GM21526 (cell line): Measurements from ENCODE around the gene YWHAG.
A peak's percentile ranks its signal among the peaks of the same experiment; 100 is the strongest.
"Not testable (repeated sequence)": the region's sequence is repeated elsewhere in the genome, so short reads cannot be mapped to it uniquely, and the experiment has no call there.

Source experiments
- ATAC-seq: cut with Tn5 transposase; IDR thresholded peaks from one replicate; pipeline ENCODE4 v1.9.1; 2021; ENCODE audit warnings: moderate library complexity; ENCODE audit not compliant: unreplicated experiment, low FRiP score

The YWHAG gene

DNA sequence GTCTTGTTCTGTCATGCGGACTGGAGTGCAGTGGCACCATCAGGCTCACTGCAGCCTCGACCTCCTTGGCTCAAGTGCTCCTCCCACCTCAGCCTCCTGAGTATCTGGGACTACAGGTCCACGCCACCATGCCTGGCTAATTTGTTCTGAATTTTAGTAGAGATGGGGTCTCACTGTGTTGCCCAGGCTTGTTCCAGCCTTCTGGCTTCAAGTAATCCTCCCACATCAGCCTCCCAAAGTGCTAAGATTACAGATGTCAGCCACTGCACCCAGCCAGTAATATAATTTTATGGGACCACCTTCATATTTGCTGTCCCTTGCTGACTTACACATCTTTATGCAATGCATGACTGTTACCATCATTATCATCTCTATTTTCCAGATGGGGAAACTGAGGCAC, 57.8 kb downstream of the YWHAG start:
- no peak for ATAC-seq

DNA sequence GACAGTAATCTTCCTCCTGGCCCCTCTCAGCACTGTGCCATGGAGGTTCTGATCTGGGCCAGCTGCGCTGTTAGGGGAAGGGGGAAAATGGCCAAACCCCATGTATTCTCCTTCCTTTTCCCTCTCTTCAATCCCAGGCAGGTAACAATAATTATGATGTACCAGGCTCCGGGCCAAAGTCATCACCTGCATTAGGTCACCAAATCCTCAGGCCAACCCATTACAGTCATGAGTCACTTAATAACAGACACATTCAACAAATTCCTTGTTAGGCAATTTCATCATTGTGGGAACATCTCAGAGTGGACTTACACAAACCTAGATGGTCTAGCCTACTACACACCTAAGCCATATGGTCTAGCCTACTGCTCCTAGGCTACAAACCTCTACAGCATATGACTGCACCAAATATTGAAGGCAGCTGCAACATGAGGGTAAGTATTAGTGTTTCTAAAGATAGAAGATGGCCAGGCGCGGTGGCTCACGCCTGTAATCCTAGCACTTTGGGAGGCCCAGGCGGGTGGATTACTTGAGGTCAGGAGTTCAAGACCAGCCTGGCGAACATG, 58.5 kb downstream of the YWHAG start:
- ATAC-seq, result no peak

DNA sequence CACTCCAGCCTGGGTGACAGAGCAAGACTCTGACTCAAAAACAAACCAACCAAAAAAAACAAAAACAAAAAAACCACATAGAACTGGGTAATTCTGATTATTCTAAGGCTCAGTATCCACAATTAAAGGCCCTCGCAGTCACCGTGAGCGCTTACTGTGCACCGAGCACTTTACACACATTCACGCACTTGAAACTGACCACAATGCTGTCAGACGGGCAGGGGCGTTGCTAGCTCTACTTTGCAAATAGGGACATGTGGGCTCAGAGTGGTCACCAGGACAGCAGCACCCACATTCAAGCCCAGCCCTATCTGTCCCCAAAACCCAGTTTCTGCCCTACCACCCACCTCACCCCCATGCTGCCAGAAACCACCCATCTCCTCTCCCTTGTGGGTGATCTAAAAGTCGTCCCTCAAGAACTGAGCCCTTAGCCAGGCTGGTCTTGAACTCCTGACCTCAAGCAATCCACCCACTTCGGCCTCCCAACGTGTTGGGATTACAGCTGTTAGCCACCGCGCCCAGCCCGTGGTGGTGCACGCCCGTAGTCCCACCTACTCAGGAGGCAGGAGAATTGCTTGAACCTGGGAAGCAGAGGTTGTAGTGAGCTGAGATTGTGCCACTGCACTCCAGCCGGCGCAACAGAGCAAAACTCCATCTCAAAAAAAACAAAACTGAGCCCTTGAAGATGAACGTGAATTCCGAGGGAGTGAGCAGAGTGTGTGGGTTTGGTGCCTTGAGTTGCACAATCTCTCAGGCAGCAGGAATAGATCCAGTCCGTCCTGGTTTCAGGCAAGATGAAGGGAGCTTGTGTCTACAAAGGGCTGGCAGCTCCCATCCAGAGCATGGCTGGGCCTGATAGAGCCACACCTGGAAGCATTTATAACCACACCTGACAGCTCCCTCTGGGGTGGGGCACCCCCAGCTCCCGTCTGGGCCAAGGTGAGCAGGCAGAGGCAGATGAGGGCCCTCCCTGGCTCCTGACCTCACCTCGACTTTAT, 61.7 kb downstream of the YWHAG start:
- no peak for ATAC-seq

DNA sequence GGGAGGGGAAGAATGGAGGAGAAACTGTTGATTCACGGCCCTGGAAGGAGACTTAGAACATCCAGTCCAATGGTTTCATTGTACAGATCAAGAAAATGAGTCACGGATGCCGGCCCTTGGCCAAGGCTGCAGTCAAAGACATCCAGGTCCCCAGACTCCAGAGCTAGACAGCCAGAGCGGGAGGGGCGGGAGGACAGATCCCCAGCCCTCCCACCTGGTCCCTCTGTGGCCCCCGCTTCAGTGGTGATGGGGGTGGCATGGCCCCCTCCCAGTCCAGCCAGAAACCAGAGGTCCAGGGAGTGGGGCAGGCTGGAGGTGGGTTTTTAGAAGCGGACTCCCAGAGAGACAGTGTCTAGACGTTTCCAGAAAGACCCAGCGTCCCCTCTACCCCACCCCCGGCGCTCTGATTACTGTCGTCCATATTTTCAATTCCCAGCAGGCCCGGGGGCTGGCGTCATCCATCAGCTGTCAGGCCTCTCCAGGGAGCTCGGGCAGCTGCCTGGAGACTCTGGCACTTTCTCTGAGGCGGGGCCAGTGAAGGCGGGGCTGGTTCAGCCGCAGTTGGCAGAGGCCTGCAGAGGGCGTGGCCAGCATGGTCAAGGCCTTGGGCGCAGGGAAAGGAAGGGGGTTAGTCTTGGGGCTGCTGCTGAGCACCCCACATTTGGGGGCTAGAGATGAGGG, 64.3 kb downstream of the YWHAG start:
- ATAC-seq, result no peak

DNA sequence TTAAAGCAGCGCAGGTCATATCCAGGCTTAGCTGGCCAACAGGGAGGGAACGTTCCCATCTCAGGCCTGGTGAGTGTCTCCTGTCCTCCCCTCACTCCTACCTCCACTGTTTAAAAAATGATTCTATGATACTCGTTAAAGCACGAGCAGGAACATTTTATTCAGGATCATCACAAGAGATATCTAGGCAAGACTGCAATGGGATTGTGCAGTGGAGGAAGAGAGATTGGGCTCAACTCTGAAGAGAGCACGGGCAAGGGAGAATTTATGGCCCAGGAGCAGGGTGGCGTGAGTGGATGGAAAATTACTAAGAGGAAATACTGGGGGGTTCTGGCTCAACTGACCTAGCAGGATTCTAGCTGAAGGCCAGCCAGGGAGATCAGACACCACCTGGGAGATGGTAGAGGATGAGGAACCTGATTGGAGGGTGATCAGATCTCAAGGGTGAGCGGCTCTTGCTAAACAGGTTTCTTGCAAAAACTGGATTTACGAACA, 65.3 kb downstream of the YWHAG start:
- no peak for ATAC-seq

GRCh38 chr7:76292911-76293310, 65.9 kb downstream of the YWHAG start:
- not testable (repeated sequence) for ATAC-seq

DNA sequence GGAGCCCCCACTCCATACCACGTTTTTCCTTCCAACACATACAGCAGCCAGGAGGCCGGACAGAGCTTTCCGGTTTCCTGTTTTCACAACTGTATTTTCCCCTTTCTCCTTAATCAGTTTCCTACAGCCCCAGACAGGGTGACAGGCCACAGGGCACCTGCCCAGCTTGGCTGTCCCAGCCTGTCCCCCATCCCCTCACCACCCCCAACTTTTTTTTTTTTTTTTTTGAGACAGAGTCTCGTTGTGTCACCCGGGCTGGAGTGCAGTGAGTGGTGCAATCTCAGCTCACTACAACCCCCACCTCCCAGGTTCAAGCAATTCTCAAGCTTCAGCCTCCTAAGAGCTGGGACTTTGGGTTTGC, 66.6 kb downstream of the YWHAG start:
- no peak for ATAC-seq

DNA sequence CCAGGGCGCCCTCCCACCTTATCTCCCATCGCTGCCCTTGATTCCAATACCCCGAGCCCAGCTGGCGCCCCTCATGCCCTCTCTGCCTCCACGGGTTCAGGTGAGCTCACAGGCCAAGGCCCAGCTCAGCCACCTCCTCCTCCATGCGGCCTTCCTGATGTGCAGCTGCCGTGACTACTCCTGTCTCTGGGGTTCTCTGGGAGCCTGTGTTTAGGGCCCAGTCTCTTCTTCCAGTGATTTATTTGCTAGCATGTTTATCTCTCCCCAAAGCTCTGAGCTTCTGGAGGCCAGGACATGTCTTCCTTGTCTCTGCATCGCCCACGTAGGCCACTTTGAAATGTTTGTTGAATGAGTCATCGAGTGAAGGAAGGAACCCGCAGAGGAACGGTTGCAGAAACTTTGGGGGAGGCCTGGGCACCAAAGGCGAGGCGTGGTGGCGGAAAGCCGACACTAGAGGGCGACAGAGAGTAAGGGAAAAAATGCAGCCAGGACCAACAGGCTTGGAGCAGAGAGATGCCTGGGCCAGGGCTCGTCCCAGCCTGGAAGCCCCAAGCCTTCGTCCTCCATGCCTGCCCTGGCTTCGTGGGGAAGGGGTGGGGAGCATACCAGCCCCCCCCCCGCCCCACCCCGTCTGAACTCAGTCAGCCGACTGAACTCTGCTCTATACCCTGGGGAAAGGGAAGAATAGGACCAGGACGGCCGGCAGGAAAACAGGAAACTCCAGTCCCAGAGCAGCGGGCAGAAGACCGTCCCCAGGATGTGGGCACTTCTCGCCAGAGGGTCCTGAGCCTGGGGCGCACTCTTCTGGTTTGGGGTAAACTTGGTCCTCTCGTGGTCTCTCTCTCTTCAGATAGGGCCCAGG, 67.2 kb downstream of the YWHAG start:
- peak; percentile 69 for ATAC-seq

DNA sequence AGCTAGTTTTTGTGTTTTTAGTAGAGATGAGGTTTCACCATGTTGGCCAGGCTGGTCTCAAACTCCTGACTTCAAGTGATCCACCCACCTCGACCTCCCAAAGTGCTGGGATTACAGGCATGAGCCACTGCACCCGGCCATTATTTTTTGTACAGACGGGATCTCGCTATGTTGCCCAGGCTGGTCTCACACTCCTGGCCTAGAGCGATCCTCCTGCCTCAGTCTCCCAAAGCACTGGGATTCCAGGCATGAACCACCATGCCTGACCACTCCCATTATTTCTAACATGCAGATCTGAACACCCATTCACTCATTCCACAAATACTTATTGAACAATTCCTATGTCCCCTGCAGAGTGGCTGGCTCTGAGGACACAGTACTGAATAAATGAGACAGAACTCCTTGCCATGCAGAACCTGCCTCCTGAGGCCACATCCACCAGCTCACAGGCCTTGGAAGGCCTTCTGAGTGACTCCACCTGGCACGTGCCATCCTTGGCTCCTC, 67.9 kb downstream of the YWHAG start:
- ATAC-seq, result not testable (repeated sequence)

GRCh38 chr7:76286842-76287403, 71.9 kb downstream of the YWHAG start:
- no peak for ATAC-seq

DNA sequence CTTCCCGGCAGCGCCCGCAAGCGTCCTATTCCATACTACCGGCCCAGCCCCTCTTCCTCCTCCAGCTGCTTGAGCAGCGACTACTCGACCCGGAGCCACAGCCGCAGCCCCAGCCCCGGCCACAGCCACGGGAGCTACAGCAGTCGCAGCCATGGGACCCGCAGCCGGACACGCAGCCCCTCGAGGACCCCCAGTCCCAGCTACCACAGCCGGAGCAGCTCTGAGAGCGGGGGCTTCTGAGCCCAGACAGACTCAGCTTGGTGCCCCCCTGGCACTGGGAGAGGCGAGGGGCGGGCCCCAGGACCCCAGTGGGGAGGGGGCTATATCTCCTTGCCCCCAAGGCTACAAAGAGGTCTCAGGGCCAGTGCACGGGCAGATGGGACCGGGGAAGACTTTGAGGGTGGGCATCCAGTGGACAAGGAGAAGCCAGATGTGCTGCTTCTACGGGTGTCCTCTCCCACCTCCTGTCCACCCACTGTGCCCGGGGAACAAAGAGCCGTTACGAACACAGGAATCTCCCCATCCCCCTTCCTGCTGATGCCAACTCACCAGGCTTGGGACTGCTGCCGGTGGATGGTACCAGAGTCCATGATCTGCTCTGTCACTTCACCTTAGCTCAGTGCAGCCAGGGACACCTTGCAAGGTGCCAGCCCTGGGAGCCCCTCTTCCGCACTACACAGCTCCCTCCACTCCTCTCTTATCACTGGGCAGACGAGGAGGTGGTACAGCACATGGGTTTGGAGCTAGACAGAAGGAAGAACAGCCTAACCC, 73.0 kb downstream of the YWHAG start:
- no peak for ATAC-seq

- ATAC-seq, result no peak
These were observed 75.3 kb downstream of the YWHAG start for GRCh38 chr7:76283254-76284159.

DNA sequence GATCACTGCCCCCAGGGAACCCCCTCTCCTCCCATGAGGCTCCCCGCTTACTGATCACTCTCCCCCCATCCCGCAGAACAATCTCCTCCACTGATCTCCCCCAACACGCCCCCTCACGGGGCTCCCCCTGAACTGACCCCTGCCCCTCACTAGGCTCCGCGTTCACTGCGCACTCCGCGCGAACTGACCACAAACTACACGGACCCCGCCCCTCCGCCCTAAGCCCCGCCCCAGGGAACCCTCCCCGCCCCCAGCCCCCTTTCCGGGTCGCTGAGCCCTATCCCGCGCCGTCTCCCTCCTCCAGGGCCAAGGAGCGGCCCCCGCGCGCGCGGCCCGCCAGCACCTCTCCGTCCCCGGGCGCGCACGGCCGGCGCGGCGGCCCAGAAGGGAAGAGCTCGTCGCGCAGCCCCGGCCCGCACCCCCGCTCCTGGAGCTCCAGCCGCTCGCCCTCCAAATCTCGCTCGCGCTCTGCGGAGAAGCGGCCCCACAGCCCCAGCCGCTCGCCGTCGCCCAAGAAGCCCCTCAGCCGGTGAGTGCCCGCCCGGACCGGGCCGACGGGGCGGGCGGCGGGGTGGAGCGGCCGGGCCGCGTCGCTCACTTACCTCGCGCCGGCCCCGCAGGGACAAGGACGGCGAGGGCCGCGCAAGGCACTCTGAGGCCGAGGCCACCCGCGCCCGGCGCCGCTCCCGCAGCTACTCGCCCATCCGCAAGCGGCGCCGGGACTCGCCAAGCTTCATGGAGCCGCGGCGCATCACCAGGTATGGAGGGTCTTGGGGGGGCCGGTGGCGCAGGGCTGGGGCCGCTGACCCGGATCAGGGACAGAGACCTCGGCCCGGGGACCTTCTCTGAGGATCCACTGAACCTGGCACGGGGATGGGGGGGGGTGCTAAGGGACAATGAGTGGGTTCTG, 76.2 kb downstream of the YWHAG start:
- ATAC-seq, result no peak

DNA sequence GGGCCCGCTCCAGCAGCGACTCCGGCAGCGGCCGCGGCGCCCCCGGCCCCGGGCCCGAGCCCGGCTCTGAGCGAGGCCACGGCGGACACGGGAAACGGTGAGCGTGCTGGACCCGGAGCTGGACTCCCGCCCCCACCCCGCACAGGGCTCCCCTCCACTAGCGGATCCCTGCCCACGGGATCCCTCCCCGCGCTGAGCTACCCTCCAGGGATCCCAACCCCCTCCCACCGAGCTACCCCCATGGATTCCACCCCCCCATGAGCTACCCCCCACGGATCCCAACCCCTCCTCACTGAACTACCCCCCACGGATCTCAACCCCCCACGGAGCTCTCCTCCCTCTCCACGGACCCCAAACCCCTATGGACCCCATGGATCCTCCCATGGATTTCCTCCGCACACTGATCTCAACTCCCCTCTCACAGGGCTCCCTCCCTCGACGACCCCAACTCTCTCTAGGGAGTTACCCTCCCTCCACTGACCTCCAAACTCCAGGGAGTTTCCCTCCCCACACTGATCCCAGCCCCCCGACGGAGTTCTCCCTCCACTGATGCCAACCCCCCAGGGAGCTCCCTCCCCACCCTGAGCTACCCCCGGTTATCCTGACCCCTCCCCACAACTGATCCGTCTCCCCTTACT, 77.0 kb downstream of the YWHAG start:
- no peak for ATAC-seq

DNA sequence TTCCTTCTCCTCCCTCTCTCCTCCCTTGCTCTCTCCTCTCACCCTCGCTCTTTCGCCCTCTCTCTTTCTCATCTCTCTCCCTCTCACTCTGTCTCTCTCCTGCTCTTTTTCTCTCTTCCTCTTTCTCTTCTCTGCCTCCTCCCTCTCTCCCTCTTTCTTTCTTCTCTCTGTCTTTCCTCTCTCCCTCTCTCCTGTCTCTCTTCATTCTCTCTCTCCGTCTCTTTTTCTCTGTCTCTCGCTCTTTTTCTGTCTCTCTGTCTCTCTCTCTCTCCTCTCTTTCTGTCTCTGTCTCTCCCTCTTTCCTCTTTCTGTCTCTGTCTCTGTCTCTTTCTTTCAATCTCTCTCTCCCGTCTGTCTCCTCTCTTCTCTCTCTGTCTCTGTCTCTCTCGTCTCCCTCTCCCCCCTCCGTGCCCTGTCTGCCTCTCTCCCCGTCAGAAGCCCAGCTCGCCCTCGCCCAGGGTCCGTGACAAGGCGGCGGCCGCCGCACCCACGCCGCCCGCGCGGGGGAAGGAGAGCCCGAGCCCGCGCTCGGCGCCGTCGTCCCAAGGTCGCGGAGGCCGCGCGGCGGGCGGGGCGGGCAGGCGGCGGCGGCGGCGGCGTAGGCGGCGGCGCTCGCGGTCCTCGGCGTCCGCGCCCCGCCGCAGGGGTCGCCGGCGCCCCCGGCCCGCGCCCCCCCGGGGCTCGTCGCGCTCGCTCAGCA, 77.6 kb downstream of the YWHAG start:
- ATAC-seq, result no peak

GRCh38 chr7:76280408-76280807, 78.4 kb downstream of the YWHAG start:
- ATAC-seq, result no peak
